ENCODE results near the gene COL18A1. TPM values are rescaled to one million over a fixed set of nuclear protein-coding genes. Genes with fewer than 3 reads are reported as not detected.

Gene COL18A1
- total RNA-seq, 2 donors from 2014 or later, result 56.2 to 229 TPM

DNA sequence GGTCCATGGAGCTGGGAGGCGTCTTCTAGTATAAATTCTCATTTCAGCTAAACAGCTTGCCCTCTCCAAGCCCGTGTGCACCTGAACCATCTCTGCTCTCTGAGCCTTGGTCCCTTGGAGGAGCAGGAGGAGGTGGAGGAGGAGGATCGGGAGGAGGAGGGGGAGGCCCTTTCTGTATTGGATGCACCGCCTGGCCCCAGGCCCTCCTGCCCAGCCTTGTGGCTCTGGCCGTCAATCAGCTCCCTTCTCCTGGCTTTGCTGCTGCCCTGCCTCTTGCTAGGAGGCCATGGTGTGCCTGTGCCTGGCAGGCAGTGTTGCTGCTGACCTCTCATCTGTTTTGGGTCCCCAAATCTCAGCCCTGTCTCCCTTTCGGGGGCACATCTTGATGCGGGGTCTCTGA lies 9.0 kb downstream of the COL18A1 start:
- Histone ChIP-seq H3K4me3 (no peak overlapping the region), H3K27ac (peak overlapping the region in 1 of 2 donors; percentile 38), H3K36me3 (no peaks in the 10 kb centered on the region), H3K27me3 (replicated peaks; ENCODE audit: insufficient read depth) (no peaks in the 10 kb centered on the region), H3K9me3 (no peaks in the 10 kb centered on the region), H3K4me1 (replicated peaks) (peaks cover 4% of the 10 kb centered on the region)
- DNase-seq (ENCODE audit: low spot score), result no peak
- 84% methylated on average over 7 of the region's 7 CpGs for WGBS
- no peak for TF ChIP-seq POLR2AphosphoS5 (IDR thresholded peaks at IDR 0.05)
- TF ChIP-seq POLR2A (IDR thresholded peaks at IDR 0.05), result no peak
- TF ChIP-seq, protein P1, sequence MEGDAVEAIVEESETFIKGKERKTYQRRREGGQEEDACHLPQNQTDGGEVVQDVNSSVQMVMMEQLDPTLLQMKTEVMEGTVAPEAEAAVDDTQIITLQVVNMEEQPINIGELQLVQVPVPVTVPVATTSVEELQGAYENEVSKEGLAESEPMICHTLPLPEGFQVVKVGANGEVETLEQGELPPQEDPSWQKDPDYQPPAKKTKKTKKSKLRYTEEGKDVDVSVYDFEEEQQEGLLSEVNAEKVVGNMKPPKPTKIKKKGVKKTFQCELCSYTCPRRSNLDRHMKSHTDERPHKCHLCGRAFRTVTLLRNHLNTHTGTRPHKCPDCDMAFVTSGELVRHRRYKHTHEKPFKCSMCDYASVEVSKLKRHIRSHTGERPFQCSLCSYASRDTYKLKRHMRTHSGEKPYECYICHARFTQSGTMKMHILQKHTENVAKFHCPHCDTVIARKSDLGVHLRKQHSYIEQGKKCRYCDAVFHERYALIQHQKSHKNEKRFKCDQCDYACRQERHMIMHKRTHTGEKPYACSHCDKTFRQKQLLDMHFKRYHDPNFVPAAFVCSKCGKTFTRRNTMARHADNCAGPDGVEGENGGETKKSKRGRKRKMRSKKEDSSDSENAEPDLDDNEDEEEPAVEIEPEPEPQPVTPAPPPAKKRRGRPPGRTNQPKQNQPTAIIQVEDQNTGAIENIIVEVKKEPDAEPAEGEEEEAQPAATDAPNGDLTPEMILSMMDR (IDR thresholded peaks at IDR 0.05), result no peak
- intact Hi-C loops (cut with DNase I), result no loop called here

DNA sequence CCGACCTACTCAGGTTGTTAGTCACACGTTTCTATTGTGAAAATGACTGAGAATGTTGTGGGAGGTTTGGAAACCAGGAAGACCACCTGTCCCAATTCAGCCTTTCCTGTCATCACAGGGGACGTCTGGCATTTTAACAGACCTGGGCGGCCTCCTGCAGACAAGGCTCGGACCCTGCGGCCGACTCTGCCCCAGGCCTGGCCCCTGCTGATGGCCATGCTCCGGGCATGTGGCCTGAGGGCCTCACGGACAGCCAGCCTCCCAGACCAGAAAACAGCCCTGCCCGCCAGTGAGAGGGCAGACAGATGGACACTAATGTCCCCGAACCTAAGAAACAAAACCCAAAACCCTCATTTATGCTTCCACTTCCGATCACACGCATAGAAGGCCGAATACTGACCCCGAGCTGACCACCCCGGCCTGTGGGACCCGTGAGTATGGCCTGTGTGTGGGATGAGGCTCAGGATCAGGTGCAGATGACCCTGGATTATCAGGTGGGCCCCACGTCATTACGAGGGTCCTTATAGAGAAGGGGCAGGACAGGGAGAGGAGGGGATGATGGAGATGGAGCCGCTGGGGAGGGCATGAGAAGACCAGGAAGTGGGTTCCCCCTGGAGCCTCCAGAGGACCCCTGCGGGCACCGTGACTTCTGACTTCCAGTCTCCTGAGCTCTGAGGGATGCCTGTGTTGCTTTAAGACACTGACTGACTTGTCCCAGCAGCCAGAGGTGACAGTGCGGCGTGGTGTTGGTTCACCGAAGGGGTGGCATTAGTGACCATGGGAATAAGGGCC lies 9.6 kb downstream of the COL18A1 start:
- 90% methylated on average over 22 of the region's 25 CpGs for WGBS
- Histone ChIP-seq H3K9me3 (no peaks in the 10 kb centered on the region), H3K4me1 (replicated peaks) (no peaks in the 10 kb centered on the region), H3K36me3 (no peaks in the 10 kb centered on the region), H3K27me3 (replicated peaks; ENCODE audit: insufficient read depth) (no peaks in the 10 kb centered on the region), H3K27ac (no peak overlapping the region), H3K4me3 (no peak overlapping the region)
- intact Hi-C loops (cut with DNase I), result no loop called here
- TF ChIP-seq POLR2AphosphoS5 (IDR thresholded peaks at IDR 0.05), result no peak
- TF ChIP-seq POLR2A (IDR thresholded peaks at IDR 0.05), result no peak
- TF ChIP-seq, protein P1 (IDR thresholded peaks at IDR 0.05), result no peak
- no peak for DNase-seq (ENCODE audit: low spot score)

DNA sequence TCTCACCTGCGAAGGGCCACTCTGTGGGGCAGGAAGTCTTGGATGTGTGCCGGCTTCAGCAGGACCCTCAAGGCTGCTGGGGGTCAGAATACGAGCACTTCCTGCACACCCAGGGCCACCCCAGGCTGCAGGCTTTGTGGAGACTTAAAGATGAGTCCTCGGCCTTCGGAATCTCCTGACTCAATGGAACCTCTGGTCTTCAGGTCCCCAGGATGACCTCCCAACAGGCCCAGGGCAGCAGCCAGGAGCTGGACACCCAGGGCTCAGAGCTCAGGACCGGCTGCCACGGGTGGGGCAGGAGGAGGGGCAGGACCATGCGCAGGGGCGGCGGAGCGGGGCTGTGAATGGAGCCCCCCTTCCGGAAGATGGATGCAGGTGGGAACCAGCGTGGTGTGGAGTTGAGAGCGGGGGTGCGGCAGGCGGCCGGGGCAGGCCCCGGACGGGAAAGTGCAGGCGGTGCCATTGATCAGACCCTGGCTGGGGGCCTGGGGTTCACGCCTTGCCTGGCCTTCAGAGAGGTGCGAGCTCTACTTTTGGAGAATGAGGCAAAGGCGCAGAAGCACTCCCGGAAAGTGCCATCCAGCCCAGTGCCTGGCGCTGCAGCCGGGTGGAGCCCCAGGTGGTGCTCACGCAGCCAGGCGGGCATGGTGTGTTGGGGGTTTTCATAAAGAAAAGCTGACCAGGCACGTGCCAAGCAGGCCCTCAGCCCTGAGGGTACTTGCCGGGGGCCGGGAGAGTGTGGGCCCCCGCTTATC lies 10.4 kb downstream of the COL18A1 start:
- Histone ChIP-seq H3K27ac (no peak overlapping the region), H3K9me3 (no peaks in the 10 kb centered on the region), H3K4me3 (no peak overlapping the region), H3K36me3 (no peaks in the 10 kb centered on the region), H3K27me3 (replicated peaks; ENCODE audit: insufficient read depth) (no peaks in the 10 kb centered on the region), H3K4me1 (replicated peaks) (no peaks in the 10 kb centered on the region)
- no peak for TF ChIP-seq POLR2A (IDR thresholded peaks at IDR 0.05)
- TF ChIP-seq, protein P1 (IDR thresholded peaks at IDR 0.05), result no peak
- TF ChIP-seq POLR2AphosphoS5 (IDR thresholded peaks at IDR 0.05), result no peak
- WGBS, result 89% methylated on average over 32 of the region's 32 CpGs
- intact Hi-C loops (cut with DNase I), result no loop called here
- DNase-seq (ENCODE audit: low spot score), result no peak

DNA sequence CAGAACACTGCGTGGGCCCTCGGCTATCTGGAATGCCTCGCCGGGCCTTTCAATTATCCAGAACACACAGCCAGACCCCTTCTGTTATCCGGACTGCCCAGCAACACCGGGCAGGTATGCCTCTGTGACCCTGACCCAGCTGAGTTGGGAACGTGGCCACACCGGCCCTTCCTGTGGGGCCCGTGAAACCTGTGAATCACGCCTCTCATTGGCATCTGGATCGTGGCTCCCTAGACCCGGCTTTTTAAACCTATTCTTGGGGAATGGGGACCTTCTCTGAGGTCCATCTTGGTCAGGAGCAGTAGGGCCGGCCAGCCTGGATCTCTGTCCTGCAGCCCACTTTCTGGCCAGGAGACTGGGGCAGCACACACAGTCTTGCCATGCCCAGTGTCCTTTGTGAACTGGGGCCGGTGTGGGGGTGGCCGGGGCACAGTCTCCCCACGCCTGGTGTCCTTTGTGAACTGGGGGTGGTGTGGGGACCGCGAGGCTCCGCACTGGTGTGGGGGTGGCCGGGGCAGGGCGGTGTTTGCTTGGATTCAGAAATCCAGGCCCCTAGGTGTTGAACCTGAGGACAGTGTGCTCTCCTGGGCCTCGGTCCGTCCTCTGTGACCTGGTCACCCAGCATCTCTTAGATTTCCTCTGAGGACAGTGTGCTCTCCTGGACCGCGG lies 11.1 kb downstream of the COL18A1 start:
- Histone ChIP-seq H3K4me3 (no peak overlapping the region), H3K27ac (no peak overlapping the region), H3K36me3 (no peaks in the 10 kb centered on the region), H3K27me3 (replicated peaks; ENCODE audit: insufficient read depth) (no peaks in the 10 kb centered on the region), H3K9me3 (no peaks in the 10 kb centered on the region), H3K4me1 (replicated peaks) (no peaks in the 10 kb centered on the region)
- intact Hi-C loops (cut with DNase I), result no loop called here
- no peak for DNase-seq (ENCODE audit: low spot score)
- TF ChIP-seq POLR2A (IDR thresholded peaks at IDR 0.05) (no peak), POLR2AphosphoS5 (IDR thresholded peaks at IDR 0.05) (no peak)
- TF ChIP-seq, protein P1 (IDR thresholded peaks at IDR 0.05), result no peak
- 83% methylated on average over 25 of the region's 25 CpGs for WGBS
